GM21529 (cell line): ENCODE data around the gene COL12A1.
"Not testable (repeated sequence)": the region's sequence is repeated elsewhere in the genome, so short reads cannot be mapped to it uniquely, and the experiment has no call there.

ENCODE experiments used
- ATAC-seq: cut with Tn5 transposase; IDR thresholded peaks from one replicate; pipeline ENCODE4 v1.9.1; 2021; ENCODE audit not compliant: unreplicated experiment

COL12A1 gene

DNA sequence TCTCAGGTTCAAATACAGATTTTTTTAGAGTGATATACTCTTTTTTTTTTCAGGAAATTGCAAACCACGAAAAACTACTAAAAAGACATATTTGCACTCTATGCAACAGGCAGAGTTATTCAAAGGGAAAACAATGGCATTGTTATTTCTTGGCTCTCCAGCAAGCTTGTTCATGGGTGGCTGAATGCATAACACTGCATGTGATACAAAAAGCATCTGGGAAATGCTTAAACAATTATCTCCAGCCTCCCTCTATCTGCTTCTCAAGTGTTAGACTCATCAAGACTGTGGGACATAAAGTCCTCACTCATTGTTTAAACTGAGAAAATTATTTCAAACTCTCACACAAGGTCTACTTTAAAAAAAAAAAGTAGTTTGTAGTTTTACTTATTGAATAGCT lies 7.3 kb upstream of the COL12A1 start:
- no peak for ATAC-seq

DNA sequence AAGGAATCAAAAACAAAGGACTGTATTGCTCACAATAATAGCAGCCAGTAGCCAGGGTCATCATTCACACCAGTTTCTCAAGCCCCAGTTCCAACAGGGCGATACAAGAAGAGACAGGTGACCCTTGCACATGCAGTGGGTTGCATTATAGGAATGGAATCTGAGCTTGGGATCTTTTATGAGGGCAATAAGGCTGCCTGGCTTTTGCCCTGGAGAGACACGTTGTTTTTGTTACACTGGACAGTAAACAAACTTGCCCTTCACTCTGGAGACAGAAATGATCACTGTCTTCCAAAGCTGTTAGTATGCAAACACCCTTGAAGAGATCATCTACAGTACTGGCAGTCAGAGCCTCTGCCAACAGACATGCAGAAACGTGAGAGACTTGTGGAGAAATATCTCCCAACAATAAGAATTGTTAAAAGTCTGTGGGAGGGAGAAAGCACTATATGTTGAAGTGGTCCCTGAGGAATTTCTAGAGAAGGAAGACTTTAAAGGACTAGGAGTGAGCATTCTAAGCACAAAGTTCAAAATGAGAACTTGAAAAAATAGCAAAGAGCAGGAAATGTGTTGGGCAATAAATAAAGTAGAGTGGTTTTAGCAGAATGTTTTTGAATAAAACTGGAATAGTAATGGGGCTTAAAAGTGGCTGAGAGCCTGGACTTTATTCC lies 6.2 kb upstream of the COL12A1 start:
- no peak for ATAC-seq

- no peak for ATAC-seq
Observed at GRCh38 chr6:75210885-75211739, 5.3 kb upstream of the COL12A1 start.

DNA sequence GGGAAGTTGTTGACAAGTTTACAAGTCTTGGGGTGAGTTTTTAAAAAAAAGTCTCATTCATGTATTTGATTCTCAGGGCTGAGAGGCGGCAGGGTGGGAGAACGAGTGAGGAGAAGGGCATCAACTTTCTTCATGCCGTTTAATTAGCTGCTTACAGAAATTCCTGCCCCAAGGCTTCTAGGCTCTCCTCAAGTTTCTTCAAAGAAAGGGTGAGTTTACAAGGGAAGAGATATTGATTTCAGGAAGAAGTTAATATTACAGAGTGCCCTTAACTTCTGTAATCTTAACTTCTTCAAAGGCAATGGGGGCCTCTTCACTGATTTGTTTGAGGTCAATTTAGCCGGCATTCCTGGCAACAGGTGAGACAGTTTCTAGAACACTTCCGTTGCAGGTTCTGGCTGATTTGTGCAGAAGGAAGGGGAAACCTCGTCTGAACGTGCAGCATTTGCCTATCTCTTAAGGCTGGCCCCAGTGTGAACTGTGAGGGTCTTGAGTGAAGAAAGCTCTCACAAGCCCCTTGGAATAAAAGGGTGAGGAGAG lies 3.4 kb upstream of the COL12A1 start:
- ATAC-seq = no peak

DNA sequence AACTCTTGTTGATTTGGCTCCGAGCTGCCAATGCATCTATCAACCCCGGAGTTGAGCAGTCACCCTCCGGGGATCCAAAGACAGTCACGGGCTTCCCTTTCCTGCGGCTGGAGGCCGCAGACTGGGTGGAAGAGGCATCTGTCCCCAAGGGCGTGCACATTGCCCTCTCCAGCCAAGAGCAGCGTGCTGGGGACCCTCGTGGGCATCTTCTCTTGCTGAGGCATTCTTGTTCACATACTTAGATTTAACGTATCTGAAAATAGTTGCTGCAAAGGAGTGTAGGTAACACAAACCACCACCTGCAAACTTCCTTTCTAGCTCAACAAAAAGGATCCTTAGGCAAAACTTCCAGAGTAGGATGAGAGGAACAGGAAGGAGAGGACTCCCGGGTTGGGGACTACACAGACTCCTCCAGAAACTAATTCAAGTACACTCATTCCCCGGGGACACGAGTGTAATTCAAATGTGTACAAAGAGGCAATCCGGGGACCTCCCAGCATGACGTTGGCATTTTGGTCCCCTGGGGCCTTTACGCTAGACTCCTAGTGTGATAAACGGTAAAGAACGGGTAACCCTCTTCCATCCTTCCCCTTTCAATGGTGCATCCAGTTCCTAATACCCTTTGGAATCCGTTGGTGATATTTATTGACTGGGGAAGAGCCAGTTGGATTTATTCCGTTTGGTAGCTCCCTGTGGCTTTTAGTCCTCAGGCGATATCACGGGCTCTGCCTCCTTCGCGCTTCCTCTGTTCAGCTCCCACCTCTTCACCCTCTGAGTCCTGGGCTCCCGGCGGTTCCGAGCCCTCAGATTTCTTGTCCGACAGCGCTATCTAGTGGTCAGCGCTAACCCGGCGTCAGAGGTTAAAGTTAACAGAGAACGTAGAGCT lies 2.7 kb upstream of the COL12A1 start:
- ATAC-seq = peak; percentile 79

DNA sequence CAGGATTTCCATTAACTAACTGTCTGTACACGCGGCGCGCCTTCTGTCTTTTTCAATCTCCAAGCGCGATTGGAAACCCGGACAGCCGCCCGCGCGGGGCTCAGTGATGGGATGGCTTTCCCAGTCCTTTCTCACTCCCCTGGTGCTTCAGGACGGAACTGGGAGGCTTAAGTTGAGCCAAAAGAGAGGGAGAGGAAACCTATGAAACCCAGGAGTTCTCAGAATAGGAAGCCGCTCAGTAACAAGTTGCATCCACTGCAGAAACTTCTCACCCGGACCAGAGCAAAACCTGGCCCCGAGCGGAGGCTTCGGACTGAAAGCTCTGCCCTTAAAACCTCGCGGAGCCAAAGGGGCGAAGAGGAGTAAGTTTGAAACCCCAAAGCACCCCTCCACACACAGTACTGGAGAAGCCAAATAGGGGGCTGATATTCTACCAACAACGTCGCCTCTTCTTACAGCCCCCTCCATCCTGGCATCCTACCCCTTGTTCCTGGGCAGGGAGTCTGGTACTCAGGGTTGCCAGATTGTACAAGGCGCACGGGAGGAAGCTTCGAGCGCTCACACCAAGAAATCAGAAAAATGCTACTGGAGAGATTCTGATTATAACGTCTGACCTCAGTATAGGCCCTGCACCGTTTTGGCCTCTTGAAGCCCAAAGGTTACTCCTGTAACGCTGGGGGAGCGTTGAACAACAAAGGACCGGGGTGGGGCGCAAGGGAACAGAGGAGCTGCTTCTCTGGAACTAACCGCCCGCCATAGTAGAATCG lies 906 bp upstream of the COL12A1 start:
- no peak for ATAC-seq

DNA sequence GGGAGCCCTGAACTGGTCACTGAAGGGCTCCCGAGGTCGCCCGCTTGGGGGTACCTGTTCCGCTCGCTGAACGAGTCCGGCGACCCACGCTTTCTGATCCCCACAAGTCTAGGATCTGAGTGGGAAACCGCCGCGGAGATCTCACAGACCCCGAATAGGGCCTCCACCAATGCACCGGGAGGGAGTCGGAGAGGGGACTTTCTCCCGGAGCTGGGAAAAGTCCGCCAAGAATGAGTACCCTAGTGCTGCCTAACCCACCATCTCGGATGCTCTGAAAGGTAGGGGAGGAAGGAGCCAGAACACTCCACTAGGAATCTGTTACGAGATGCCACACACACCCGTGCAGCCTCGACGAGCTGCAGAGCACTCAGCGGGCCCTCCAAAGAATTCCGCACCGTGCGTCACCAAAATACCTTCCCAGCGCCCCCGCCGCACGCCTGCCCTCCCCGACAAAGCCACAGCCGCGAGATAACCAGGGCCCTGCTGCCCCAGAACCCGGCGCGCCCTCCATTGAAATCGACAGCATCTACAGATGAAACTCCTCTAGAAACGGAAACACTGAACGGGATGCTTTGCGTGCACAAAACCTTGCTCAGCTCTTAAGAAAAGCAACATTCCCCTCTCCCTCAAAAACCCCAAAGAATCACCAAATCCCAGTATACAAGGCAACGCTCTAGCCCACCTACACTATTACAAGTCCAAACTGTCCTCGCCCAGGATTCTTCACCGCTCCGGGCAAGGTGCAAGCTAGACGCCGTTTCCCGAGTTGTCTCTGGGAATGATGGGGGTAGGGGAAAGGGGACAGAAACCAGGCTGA lies 686 bp downstream of the COL12A1 start:
- no peak for ATAC-seq

DNA sequence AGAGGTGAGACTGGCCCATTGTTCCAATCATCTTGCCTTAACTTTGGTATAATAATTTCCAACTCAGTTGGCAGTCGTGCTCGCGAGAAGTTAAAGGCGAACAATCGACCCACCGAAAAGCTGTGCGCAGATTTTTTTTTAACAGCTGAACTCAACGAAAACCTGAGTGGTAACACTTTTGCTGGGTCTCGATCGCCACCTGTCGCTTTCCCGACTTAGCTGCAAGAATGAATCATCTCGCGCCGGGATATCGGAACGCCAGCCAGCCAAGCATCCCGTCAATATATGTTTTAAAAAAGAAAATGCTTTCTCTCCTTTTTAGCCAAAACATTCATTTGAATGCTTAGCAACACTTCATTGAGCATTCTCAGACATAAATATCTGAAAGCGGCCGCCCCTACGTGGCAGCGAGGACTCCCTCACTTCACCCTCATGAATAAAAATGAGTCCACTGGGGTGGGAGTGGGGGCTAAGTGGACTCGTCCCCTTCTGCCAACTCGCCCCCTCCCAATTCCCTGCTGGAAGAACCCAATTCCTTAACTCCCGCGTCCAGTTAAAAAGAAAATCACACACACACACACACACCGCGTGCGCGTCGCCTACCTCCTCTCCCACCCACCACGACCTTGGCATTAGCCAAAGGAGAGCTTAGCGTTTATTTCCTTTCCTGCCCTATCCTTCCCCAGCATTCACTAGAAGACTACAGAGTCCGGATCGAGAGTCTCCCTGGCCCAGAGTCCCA lies 1.5 kb downstream of the COL12A1 start:
- ATAC-seq = no peak

GRCh38 chr6:75203721-75204120 lies 2.1 kb downstream of the COL12A1 start:
- no peak for ATAC-seq

DNA sequence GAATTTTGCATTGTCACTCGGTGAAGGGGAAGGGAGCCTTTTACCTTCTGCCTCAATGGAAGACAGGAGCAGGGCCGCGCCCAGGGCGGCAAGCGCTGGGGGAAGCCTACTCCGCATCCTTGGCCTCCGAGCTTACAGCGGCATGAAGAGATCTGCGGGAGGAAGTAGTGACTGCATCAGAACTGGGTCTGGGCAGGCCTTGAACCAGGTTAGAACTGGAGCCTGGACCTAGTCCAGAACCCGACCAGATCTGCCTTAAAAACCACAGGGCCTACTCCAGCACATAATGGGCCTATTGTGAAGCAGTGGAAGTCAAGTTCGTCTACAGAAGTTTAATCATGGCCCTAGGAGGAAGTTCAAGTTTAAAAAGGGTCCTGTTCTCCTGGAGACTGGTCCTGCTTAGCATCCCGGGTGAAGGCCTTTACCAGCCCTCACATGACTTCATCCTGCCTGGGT lies 3.1 kb downstream of the COL12A1 start:
- no peak for ATAC-seq

- ATAC-seq = no peak
Observed at GRCh38 chr6:75201901-75202672, 3.8 kb downstream of the COL12A1 start.

- ATAC-seq = no peak
Observed at GRCh38 chr6:75201021-75201420, 4.8 kb downstream of the COL12A1 start.

DNA sequence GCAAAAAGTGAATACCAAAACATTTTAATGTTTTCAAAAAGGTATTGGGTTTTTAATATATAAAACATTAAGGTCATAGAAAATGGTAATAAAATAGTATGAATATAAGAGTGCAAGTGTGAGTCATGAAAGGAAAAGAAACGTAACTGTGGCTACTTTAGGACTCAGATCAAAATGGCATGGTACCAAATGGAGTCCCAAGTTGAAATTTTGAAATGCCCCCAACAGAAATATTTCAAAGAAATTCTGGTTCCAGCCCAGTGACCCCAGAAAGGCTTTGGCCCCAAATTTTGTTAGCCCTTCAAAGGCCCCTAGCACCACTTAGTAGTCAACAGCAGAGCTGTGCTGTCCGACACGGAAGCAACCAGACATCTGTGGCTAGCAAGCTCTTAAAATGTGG lies 6.0 kb downstream of the COL12A1 start:
- ATAC-seq = no peak

GRCh38 chr6:75196081-75196687 lies 9.7 kb downstream of the COL12A1 start:
- ATAC-seq = no peak

- ATAC-seq = no peak
Observed at GRCh38 chr6:75188221-75188925, 17.5 kb downstream of the COL12A1 start.

DNA sequence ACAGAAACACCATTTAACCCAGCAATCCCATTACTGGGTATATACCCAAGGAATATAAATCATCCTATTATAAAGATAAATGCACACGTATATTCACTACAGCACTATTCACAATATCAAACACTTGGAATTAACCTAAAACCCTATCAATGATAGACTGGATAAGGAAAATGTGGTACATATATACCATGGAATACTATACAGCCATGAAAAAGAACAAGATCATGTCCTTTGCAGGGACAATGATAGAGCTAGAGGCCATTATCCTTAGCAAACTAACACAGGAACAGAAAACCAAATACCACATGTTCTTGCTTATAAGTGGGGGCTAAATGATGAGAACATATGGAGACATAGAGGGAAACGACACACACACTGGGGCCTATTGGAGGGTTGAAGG lies 19.3 kb downstream of the COL12A1 start:
- not testable (repeated sequence) for ATAC-seq

DNA sequence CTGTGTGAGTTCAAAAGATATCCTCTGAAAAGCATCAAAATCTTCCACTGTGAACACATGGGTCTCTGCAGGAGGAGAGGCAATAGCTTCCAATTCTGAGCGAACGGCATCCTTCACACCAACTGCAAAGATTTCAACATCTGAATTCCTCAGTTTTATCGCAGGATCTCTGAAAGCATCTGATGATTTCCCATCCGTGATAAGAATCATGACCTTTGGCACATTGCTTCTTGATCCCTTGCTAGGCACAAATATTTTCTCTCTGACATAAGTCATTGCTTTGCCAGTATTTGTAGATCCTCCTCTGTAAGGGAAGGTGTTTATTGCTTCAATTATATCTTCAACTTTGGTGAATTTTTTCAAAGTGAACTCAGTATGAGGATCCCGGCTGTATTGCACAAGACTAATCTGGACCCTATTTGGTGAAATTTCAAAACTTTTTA lies 22.7 kb downstream of the COL12A1 start:
- ATAC-seq = no peak
